Erythroblast (primary cell): Measurements from ENCODE around the gene ABCA9.
"Not testable (repeated sequence)": the region's sequence is repeated elsewhere in the genome, so short reads cannot be mapped to it uniquely, and the experiment has no call there.

Experiments used
- DNase-seq, 2 experiments: peaks; one replicate each; lab custom pipeline; 2025; lab: John Stamatoyannopoulos, UW
- GATA1 ChIP-seq: IDR thresholded peaks from 2 replicates; pipeline ENCODE4 v1.6.1; 2011; ENCODE audit warnings: low read depth, mild to moderate bottlenecking, control low read depth, low read length, moderate library complexity
- POLR2A ChIP-seq: IDR thresholded peaks from 2 replicates; pipeline ENCODE4 v1.6.1; 2011; ENCODE audit warnings: mild to moderate bottlenecking, low read length

ABCA9 gene

GRCh38 chr17:68973098-68973846 is 87.5 kb downstream of the ABCA9 start:
- TF ChIP-seq GATA1 (no peak), POLR2A (no peak)
- DNase-seq: no peak

GRCh38 chr17:68972119-68972704 is 88.5 kb downstream of the ABCA9 start:
- peak; percentile 5 to 18 for DNase-seq
- no peak for TF ChIP-seq GATA1
- TF ChIP-seq POLR2A: no peak

GRCh38 chr17:68969101-68969500 is 91.6 kb downstream of the ABCA9 start:
- DNase-seq: no peak
- no peak for TF ChIP-seq GATA1
- no peak for TF ChIP-seq POLR2A

GRCh38 chr17:68963958-68964357 is 96.8 kb downstream of the ABCA9 start:
- TF ChIP-seq GATA1: no peak
- TF ChIP-seq POLR2A: no peak
- DNase-seq: no peak

- no peak for TF ChIP-seq POLR2A
- TF ChIP-seq GATA1: no peak
- no peak for DNase-seq
Measured at GRCh38 chr17:68961214-68961882, 99.4 kb downstream of the ABCA9 start.

GRCh38 chr17:68959117-68959516 is 101.6 kb downstream of the ABCA9 start:
- not testable (repeated sequence) for DNase-seq

- DNase-seq: no peak
- no peak for TF ChIP-seq GATA1
- no peak for TF ChIP-seq POLR2A
Measured at GRCh38 chr17:68957944-68958343, 102.8 kb downstream of the ABCA9 start.

- TF ChIP-seq POLR2A: no peak
- no peak for TF ChIP-seq GATA1
- DNase-seq: no peak
Measured at GRCh38 chr17:68955181-68955841, 105.4 kb downstream of the ABCA9 start, which contains the start of gene ABCA8. TSS of gene ABCA8 (minus strand) at chr17:68955392. CDS start at chr17:68942034, 13,358 bp downstream.

- no peak for DNase-seq
- TF ChIP-seq GATA1 (no peak), POLR2A (no peak)
Measured at GRCh38 chr17:68954146-68954896, 106.4 kb downstream of the ABCA9 start.

GRCh38 chr17:68953340-68953997 is 107.3 kb downstream of the ABCA9 start:
- TF ChIP-seq POLR2A: no peak
- no peak for TF ChIP-seq GATA1
- no peak for DNase-seq

GRCh38 chr17:68950725-68951124 is 110.0 kb downstream of the ABCA9 start:
- no peak for DNase-seq
- no peak for TF ChIP-seq GATA1
- TF ChIP-seq POLR2A: no peak

GRCh38 chr17:68947868-68948267 is 112.9 kb downstream of the ABCA9 start:
- not testable (repeated sequence) for DNase-seq

GRCh38 chr17:68944435-68945035 is 116.2 kb downstream of the ABCA9 start:
- TF ChIP-seq GATA1: no peak
- TF ChIP-seq POLR2A: no peak
- DNase-seq: no peak

- not testable (repeated sequence) for DNase-seq
Measured at GRCh38 chr17:68943812-68944182, 116.9 kb downstream of the ABCA9 start.
